ENCODE results near the gene CDC16.

DNA sequence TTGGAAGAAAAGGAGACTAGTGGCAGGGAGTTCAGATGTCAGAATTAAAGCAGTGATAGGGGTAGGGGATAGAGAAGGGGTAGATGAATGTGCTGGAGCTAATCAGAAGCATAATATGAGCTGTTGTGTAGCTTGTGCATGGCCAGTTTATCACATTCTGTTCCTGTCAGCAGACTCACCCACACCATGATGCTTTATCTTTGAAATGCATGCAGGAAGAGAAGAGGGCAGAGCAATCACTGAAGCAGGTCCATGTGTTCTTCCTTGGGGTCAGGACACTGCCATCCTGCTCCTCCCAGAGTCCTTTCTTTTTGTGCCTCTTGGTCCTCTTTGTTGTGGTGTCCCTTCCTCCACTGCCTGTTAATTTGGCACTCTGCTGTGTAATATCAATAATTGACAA, 85.4 kb downstream of the CDC16 start:
- TF ChIP-seq GATA2 (IDR thresholded peaks at IDR 0.05; ENCODE audit: low read depth, low read length) (no peak), GATA3 (IDR thresholded peaks at IDR 0.05; ENCODE audit: low read depth, low read length) (no peak)

All from SH-SY5Y (cell line).